ENCODE data around the gene ICOS.

DNA sequence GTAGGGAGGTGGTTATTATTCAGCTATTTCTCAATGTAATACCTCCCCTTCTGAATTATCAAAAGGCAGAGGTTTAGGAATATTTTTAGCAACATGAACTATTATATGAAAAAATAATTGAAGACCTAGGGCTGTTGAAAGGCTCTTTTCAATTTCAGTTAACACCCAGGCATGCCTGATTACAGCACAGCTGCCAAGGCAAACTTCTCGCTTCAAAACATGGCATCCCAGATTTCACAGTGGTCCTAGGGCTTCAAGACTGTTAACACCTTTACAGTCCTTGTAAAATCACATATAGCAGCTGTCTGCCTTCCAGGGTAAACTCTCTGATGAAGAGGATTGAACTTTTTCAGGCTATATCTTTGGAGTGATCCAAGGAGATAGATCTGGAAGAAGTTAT lies 45.8 kb upstream of the ICOS start:
- TF ChIP-seq, protein P1, sequence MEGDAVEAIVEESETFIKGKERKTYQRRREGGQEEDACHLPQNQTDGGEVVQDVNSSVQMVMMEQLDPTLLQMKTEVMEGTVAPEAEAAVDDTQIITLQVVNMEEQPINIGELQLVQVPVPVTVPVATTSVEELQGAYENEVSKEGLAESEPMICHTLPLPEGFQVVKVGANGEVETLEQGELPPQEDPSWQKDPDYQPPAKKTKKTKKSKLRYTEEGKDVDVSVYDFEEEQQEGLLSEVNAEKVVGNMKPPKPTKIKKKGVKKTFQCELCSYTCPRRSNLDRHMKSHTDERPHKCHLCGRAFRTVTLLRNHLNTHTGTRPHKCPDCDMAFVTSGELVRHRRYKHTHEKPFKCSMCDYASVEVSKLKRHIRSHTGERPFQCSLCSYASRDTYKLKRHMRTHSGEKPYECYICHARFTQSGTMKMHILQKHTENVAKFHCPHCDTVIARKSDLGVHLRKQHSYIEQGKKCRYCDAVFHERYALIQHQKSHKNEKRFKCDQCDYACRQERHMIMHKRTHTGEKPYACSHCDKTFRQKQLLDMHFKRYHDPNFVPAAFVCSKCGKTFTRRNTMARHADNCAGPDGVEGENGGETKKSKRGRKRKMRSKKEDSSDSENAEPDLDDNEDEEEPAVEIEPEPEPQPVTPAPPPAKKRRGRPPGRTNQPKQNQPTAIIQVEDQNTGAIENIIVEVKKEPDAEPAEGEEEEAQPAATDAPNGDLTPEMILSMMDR (IDR thresholded peaks at IDR 0.05): no peak
- no peak for TF ChIP-seq POLR2A (IDR thresholded peaks at IDR 0.05)
